Keratinocyte (primary cell): Measurements from ENCODE around the gene CEBPG. TPM values are rescaled to one million over a fixed set of nuclear protein-coding genes. Genes with fewer than 3 reads are reported as not detected.

ENCODE experiments used
- DNase-seq: peaks from one replicate; pipeline ENCODE4 v3.0.0-alpha.2; 2011; ENCODE audit warnings: low read depth, missing footprints, low spot score
- FAIRE-seq: peaks from 2 replicates; lab custom pipeline; 2011; peaks lifted over from hg19 to GRCh38; lab: Jason Lieb, UNC
- H2AFZ ChIP-seq: 2 replicates; pipeline ENCODE4 v1.6.0; 2012; ENCODE audit warnings: low read length, control low read depth, inconsistent platforms; ENCODE audit not compliant: control insufficient read depth
- H3K27ac ChIP-seq: 2 replicates; pipeline ENCODE4 v1.5.1; 2011; ENCODE audit warnings: low read length; ENCODE audit not compliant: control insufficient read depth, insufficient read depth
- H3K27me3 ChIP-seq: 3 replicates; pipeline ENCODE4 v1.6.0; 2011; ENCODE audit warnings: low read length; ENCODE audit not compliant: control insufficient read depth, insufficient read depth; ENCODE audit errors: extremely low read depth
- H3K36me3 ChIP-seq, 2 experiments: 2 replicates in 1 of 2; 3 replicates in 1 of 2; pipeline ENCODE4 v1.5.1; 2011; ENCODE audit warnings: low read length in 2 of 2, mild to moderate bottlenecking in 1 of 2; ENCODE audit not compliant: control insufficient read depth in 2 of 2, insufficient read depth in 2 of 2; ENCODE audit errors: extremely low read depth in 1 of 2
- H3K4me1 ChIP-seq: 3 replicates; pipeline ENCODE4 v1.5.1; 2011; ENCODE audit warnings: low read length; ENCODE audit not compliant: control insufficient read depth, insufficient read depth; ENCODE audit errors: extremely low read depth
- H3K4me2 ChIP-seq: 3 replicates; pipeline ENCODE4 v1.6.0; 2011; ENCODE audit warnings: low read depth, low read length; ENCODE audit not compliant: control insufficient read depth, insufficient read depth; ENCODE audit errors: extremely low read depth
- H3K4me3 ChIP-seq, 3 experiments: fragments of 200-600 bp in 1 of 3; sonication (generic) in 1 of 3; 2 replicates in 2 of 3; 3 replicates in 1 of 3; pipeline ENCODE4 v1.5.1; 2011 to 2016; ENCODE audit warnings: low read length in 3 of 3, mild to moderate bottlenecking in 3 of 3, control low read depth in 2 of 3, inconsistent platforms in 1 of 3, low read depth in 1 of 3, mixed read lengths in 1 of 3, mixed run types in 1 of 3, moderate library complexity in 1 of 3; ENCODE audit not compliant: control insufficient read depth in 2 of 3, insufficient read depth in 2 of 3; ENCODE audit errors: extremely low read depth in 1 of 3
- H3K79me2 ChIP-seq: 2 replicates; pipeline ENCODE4 v1.6.0; 2012; ENCODE audit warnings: low read length; ENCODE audit not compliant: control insufficient read depth, insufficient read depth
- H3K9ac ChIP-seq: 3 replicates; pipeline ENCODE4 v1.6.0; 2011; ENCODE audit warnings: low read length; ENCODE audit not compliant: control insufficient read depth, insufficient read depth; ENCODE audit errors: extremely low read depth
- H3K9me1 ChIP-seq: 3 replicates; pipeline ENCODE4 v1.6.0; 2011; ENCODE audit warnings: low read length; ENCODE audit not compliant: control insufficient read depth, insufficient read depth; ENCODE audit errors: extremely low read depth
- H3K9me3 ChIP-seq: 2 replicates; pipeline ENCODE4 v1.5.1; 2012; ENCODE audit warnings: low read depth, low read length; ENCODE audit not compliant: control insufficient read depth
- H4K20me1 ChIP-seq: 3 replicates; pipeline ENCODE4 v1.6.0; 2011; ENCODE audit warnings: low read length; ENCODE audit not compliant: control insufficient read depth, insufficient read depth; ENCODE audit errors: extremely low read depth
- CTCF ChIP-seq, 3 experiments: IDR thresholded peaks in 1 of 3; conservative IDR thresholded peaks in 1 of 3; optimal IDR thresholded peaks in 1 of 3; 2 replicates in 2 of 3; 3 replicates in 1 of 3; pipeline versions ENCODE3 to v1.5.1; 2011; ENCODE audit warnings: low read length in 3 of 3, mild to moderate bottlenecking in 3 of 3, moderate library complexity in 2 of 3, control low read depth in 1 of 3, inconsistent platforms in 1 of 3; ENCODE audit not compliant: insufficient read depth in 2 of 3; ENCODE audit errors: extremely low read depth in 1 of 3
- EZH2 ChIP-seq: IDR thresholded peaks from one replicate; pipeline ENCODE4 v1.6.1; 2012; ENCODE audit warnings: inconsistent platforms, mild to moderate bottlenecking, low read length, moderate library complexity
- dilution Hi-C: fragments of 300-500 bp; cut with MboI; formaldehyde crosslinking; loops from one replicate; pipeline ENCODE4 v1.7.0; 2020; ENCODE audit warnings: low sequenced_read_pairs; ENCODE audit not compliant: extremely low pct_ligation_motif_present
- polyA plus RNA-seq, 5 experiments: library from polyadenylated mRNA; depleted of rRNA in 3 of 5; stranded (reverse) in 3 of 5; stranded (forward) in 1 of 5; unstranded in 1 of 5; fragments of >200 nt; gene quantifications; 1 replicate in 1 of 5; 2 replicates in 3 of 5; 3 replicates in 1 of 5; pipeline versions ENCODE4 v1.2.1 to v1.2.3, GENCODE V29; 2011 to 2012; ENCODE audit warnings: missing spikeins in 2 of 5, low read depth in 1 of 5, low replicate concordance in 1 of 5

Gene CEBPG
- polyA plus RNA-seq, 1 donor (not counting 4 experiments of a cell fraction or from before 2014, with no cell fraction given): 31.9 TPM

GRCh38 chr19:33413426-33413725, 39.9 kb downstream of the CEBPG start:
- Histone ChIP-seq H3K9ac (no peak overlapping the region), H3K4me3 (no peak overlapping the region)
- dilution Hi-C loops: no loop called here

GRCh38 chr19:33413868-33414666, 40.6 kb downstream of the CEBPG start:
- no peaks in the 10 kb centered on the region for H3K9me1 ChIP-seq
- no peaks in the 10 kb centered on the region for H3K79me2 ChIP-seq
- H3K36me3 ChIP-seq: no peaks in the 10 kb centered on the region
- H2AFZ ChIP-seq: no peak overlapping the region
- no peak overlapping the region for H3K9ac ChIP-seq
- H3K27ac ChIP-seq: no peak overlapping the region
- TF ChIP-seq EZH2: no peak
- DNase-seq (no peak), FAIRE-seq (no peak)
- H4K20me1 ChIP-seq: no peaks in the 10 kb centered on the region
- dilution Hi-C loops: no loop called here
- H3K4me2 ChIP-seq: no peak overlapping the region
- no peaks in the 10 kb centered on the region for H3K9me3 ChIP-seq
- no peak overlapping the region for H3K4me3 ChIP-seq
- peaks cover 2% of the 10 kb centered on the region for H3K4me1 ChIP-seq
- no peaks in the 10 kb centered on the region for H3K27me3 ChIP-seq

More at GRCh38 chr19:33413426-33413725, 39.9 kb downstream of the CEBPG start:
- Histone ChIP-seq H3K27ac (no peak overlapping the region), H3K79me2 (no peaks in the 10 kb centered on the region), H3K4me2 (no peak overlapping the region), H4K20me1 (no peaks in the 10 kb centered on the region), H3K27me3 (no peaks in the 10 kb centered on the region), H3K9me1 (no peaks in the 10 kb centered on the region), H3K9me3 (no peaks in the 10 kb centered on the region), H2AFZ (no peak overlapping the region), H3K36me3 (no peaks in the 10 kb centered on the region), H3K4me1 (peaks cover 2% of the 10 kb centered on the region)
- FAIRE-seq (no peak), DNase-seq (no peak)
- no peak for TF ChIP-seq CTCF (optimal IDR thresholded peaks at IDR 0.05 in 1 of 3, IDR thresholded peaks at IDR 0.05 in 1 of 3, conservative IDR thresholded peaks at IDR 0.05 in 1 of 3; ENCODE audit: extremely low read depth in 1 of 3, insufficient read depth in 2 of 3, low read length in 3 of 3)
- TF ChIP-seq EZH2: no peak
